Inflammatory macrophage (primary cell): Measurements from ENCODE around the gene LSM3.

Experiments used
- DNase-seq, 2 donors: peaks; one replicate each; pipeline ENCODE4 v3.0.0-alpha.2; 2020 to 2022
- total RNA-seq, 18 experiments: gene quantifications; one replicate each; lab custom pipeline; 2026; ENCODE audit warnings: mixed read lengths in 6 of 18, inconsistent platforms in 2 of 18; lab: John Stamatoyannopoulos, UW

Gene LSM3
- 16.9 to 53.2 (median 37.7) reads per million in 18 experiments for total RNA-seq

GRCh38 chr3:14178247-14179113, at the start of gene LSM3, which contains the start of gene XPC:
Gene LSM3, plus strand, starts transcription at chr3:14178817. Its CDS starts 44 bp downstream, at chr3:14178861.
Gene XPC, minus strand, starts transcription at chr3:14178601. Its CDS starts 33 bp downstream, at chr3:14178568.
- peak; percentile 98 to 99 for DNase-seq

GRCh38 chr3:14129296-14129695, 49.3 kb upstream of the LSM3 start:
- DNase-seq: no peak

GRCh38 chr3:14130230-14130629, 48.4 kb upstream of the LSM3 start:
- no peak for DNase-seq

GRCh38 chr3:14130707-14131106, 47.9 kb upstream of the LSM3 start:
- DNase-seq: no peak

- DNase-seq: no peak
These were observed 47.5 kb upstream of the LSM3 start for GRCh38 chr3:14131134-14131533.

- DNase-seq: no peak
These were observed 46.5 kb upstream of the LSM3 start for GRCh38 chr3:14132120-14132519.

- DNase-seq: no peak
These were observed 45.9 kb upstream of the LSM3 start for GRCh38 chr3:14132689-14133088.

- DNase-seq: no peak
These were observed 45.3 kb upstream of the LSM3 start for GRCh38 chr3:14133188-14133800.

- DNase-seq: no peak
These were observed 44.7 kb upstream of the LSM3 start for GRCh38 chr3:14133876-14134275.

GRCh38 chr3:14134291-14134690, 44.3 kb upstream of the LSM3 start:
- no peak for DNase-seq

- DNase-seq: no peak
These were observed 43.0 kb upstream of the LSM3 start for GRCh38 chr3:14135581-14135980.

GRCh38 chr3:14137004-14137403, 41.6 kb upstream of the LSM3 start:
- DNase-seq: no peak

- DNase-seq: peak; percentile 52 to 79
These were observed 41.2 kb upstream of the LSM3 start for GRCh38 chr3:14137445-14137844.

GRCh38 chr3:14138109-14138877, 40.3 kb upstream of the LSM3 start:
- peak in 1 of 2 donors; percentile 41 for DNase-seq

GRCh38 chr3:14138878-14139655, 39.5 kb upstream of the LSM3 start:
- no peak for DNase-seq

- DNase-seq: no peak
These were observed 38.8 kb upstream of the LSM3 start for GRCh38 chr3:14139771-14140170.

- DNase-seq: no peak
These were observed 37.9 kb upstream of the LSM3 start for GRCh38 chr3:14140668-14141067.

GRCh38 chr3:14141144-14141543, 37.5 kb upstream of the LSM3 start:
- DNase-seq: peak in 1 of 2 donors; percentile 55

GRCh38 chr3:14141602-14142341, 36.8 kb upstream of the LSM3 start:
- DNase-seq: peak; percentile 48 to 77

GRCh38 chr3:14142567-14143270, 35.9 kb upstream of the LSM3 start:
- peak; percentile 34 to 49 for DNase-seq
